Endothelial cell of umbilical vein (primary cell): ENCODE results near the gene TBX18. TPM values are rescaled to one million over a fixed set of nuclear protein-coding genes. Genes with fewer than 3 reads are reported as not detected.

Source experiments
- BruUV-seq: library from RNA; stranded (reverse); fragments of 400-500 nt; replicated peaks from 2 replicates; lab custom pipeline; 2021; lab: Mats Ljungman, UMichigan
- CTCF ChIA-PET: fragments of 300-600, 350-600 bp; sonication (Branson Sonifier 250); formaldehyde crosslinking; loops from one replicate; lab custom pipeline; 2021; ENCODE audit warnings: antibody characterized with exemption, inconsistent platforms; lab: Charles Lee
- POLR2A ChIA-PET: fragments of 300-600, 350-600 bp; sonication (Branson Sonifier 250); formaldehyde crosslinking; loops from one replicate; lab custom pipeline; 2021; ENCODE audit warnings: antibody characterized with exemption, inconsistent platforms; lab: Charles Lee
- DNase-seq: peaks from one replicate; pipeline ENCODE4 v3.0.0-alpha.2; 2011; ENCODE audit warnings: low read depth, low spot score
- FAIRE-seq: peaks from 2 replicates; lab custom pipeline; 2011; peaks lifted over from hg19 to GRCh38; lab: Jason Lieb, UNC
- H2AFZ ChIP-seq: 2 replicates; pipeline ENCODE4 v1.6.0; 2012; ENCODE audit warnings: low read depth, low read length, control low read depth, inconsistent platforms
- H3K27ac ChIP-seq: 2 replicates; pipeline ENCODE4 v1.5.1; 2011; ENCODE audit warnings: low read depth, mild to moderate bottlenecking, control low read depth, low read length, moderate library complexity; ENCODE audit not compliant: insufficient read depth
- H3K27me3 ChIP-seq, 2 experiments: 2 replicates each; pipeline versions ENCODE4 v1.6.0 to v1.6.1; 2011; ENCODE audit warnings: low read length in 2 of 2, mixed read lengths in 1 of 2; ENCODE audit not compliant: control insufficient read depth in 2 of 2, insufficient read depth in 2 of 2
- H3K36me3 ChIP-seq, 2 experiments: 2 replicates in 1 of 2; 3 replicates in 1 of 2; pipeline ENCODE4 v1.5.1; 2011; ENCODE audit warnings: low read length in 2 of 2, mild to moderate bottlenecking in 1 of 2, moderate library complexity in 1 of 2; ENCODE audit not compliant: control insufficient read depth in 2 of 2, insufficient read depth in 2 of 2; ENCODE audit errors: extremely low read depth in 1 of 2
- H3K4me1 ChIP-seq: 3 replicates; pipeline ENCODE4 v1.5.1; 2011; ENCODE audit warnings: mild to moderate bottlenecking, low read length; ENCODE audit not compliant: control insufficient read depth, insufficient read depth; ENCODE audit errors: extremely low read depth
- H3K4me2 ChIP-seq: 2 replicates; pipeline ENCODE4 v1.6.1; 2011; ENCODE audit warnings: low read length, control low read depth, mixed read lengths; ENCODE audit not compliant: insufficient read depth
- H3K4me3 ChIP-seq, 3 experiments: fragments of 200-600 bp in 1 of 3; sonication (generic), shearing (Covaris generic) in 1 of 3; replicated peaks in 1 of 3; 2 replicates each; pipeline ENCODE4 v1.5.1; 2011 to 2016; ENCODE audit warnings: control low read depth in 3 of 3, low read length in 3 of 3, mild to moderate bottlenecking in 2 of 3, inconsistent platforms in 1 of 3, low read depth in 1 of 3, moderate library complexity in 1 of 3; ENCODE audit not compliant: insufficient read depth in 1 of 3
- H3K79me2 ChIP-seq: 2 replicates; pipeline ENCODE4 v1.6.0; 2012; ENCODE audit warnings: low read length, inconsistent platforms; ENCODE audit not compliant: control insufficient read depth, insufficient read depth
- H3K9ac ChIP-seq: replicated peaks from 2 replicates; pipeline ENCODE3; 2011; ENCODE audit warnings: low read length, control low read depth; ENCODE audit not compliant: insufficient read depth; ENCODE audit errors: extremely low read depth
- H3K9me1 ChIP-seq: replicated peaks from 3 replicates; pipeline ENCODE4 v1.6.0; 2011; ENCODE audit warnings: mild to moderate bottlenecking, low read length; ENCODE audit not compliant: control insufficient read depth, insufficient read depth; ENCODE audit errors: extremely low read depth
- H3K9me3 ChIP-seq: replicated peaks from 2 replicates; pipeline ENCODE4 v1.5.1; 2012; ENCODE audit warnings: low read length, inconsistent platforms; ENCODE audit not compliant: control insufficient read depth, insufficient read depth
- H4K20me1 ChIP-seq: replicated peaks from 2 replicates; pipeline ENCODE3; 2011; ENCODE audit warnings: mild to moderate bottlenecking, low read length; ENCODE audit not compliant: control insufficient read depth, insufficient read depth; ENCODE audit errors: extremely low read depth
- EZH2 ChIP-seq: IDR thresholded peaks from 2 replicates; pipeline ENCODE4 v1.6.1; 2012; ENCODE audit warnings: borderline replicate concordance, low read depth, mild to moderate bottlenecking, moderate library complexity, low read length, inconsistent platforms; ENCODE audit not compliant: severe bottlenecking
- FOS ChIP-seq: IDR thresholded peaks from 2 replicates; pipeline ENCODE4 v1.6.1; 2011; ENCODE audit warnings: mild to moderate bottlenecking, low read length, moderate library complexity, borderline replicate concordance; ENCODE audit not compliant: insufficient read depth
- GATA2 ChIP-seq: IDR thresholded peaks from 2 replicates; pipeline ENCODE4 v1.7.0; 2011; ENCODE audit warnings: low read depth, mild to moderate bottlenecking, moderate library complexity, mixed read lengths, low read length; ENCODE audit not compliant: insufficient read length, insufficient read depth
- JUN ChIP-seq: IDR thresholded peaks from 2 replicates; pipeline ENCODE4 v1.6.1; 2011; ENCODE audit warnings: borderline replicate concordance, low read depth; ENCODE audit not compliant: insufficient read length, insufficient read depth
- MYC ChIP-seq: IDR thresholded peaks from one replicate; pipeline ENCODE4 v1.6.1; 2011; ENCODE audit warnings: mild to moderate bottlenecking, low read depth, low read length
- POLR2A ChIP-seq: IDR thresholded peaks from 2 replicates; pipeline ENCODE4 v1.6.1; 2012; ENCODE audit warnings: low read depth, mild to moderate bottlenecking, control low read depth, low read length
- POLR2AphosphoS5 ChIP-seq: IDR thresholded peaks from 2 replicates; pipeline ENCODE4 v1.6.1; 2012; ENCODE audit warnings: low read depth, mild to moderate bottlenecking, control low read depth, low read length, moderate library complexity; ENCODE audit not compliant: insufficient read depth
- dilution Hi-C: fragments of 300-500 bp; cut with MboI; formaldehyde crosslinking; loops from one replicate; pipeline ENCODE4 v1.15.0; 2019; ENCODE audit warnings: low sequenced_read_pairs; ENCODE audit not compliant: extremely low pct_ligation_motif_present
- intact Hi-C: fragments of 100-400 bp; cut with micrococcal nuclease; formaldehyde crosslinking; loops from one replicate; pipeline ENCODE4 v1.10.0; 2022
- polyA plus RNA-seq, 4 experiments: library from polyadenylated mRNA; depleted of rRNA in 3 of 4; stranded (reverse) in 3 of 4; unstranded in 1 of 4; fragments of >200 nt; gene quantifications; 2 replicates each; pipeline versions ENCODE4 v1.2.1 to v1.2.3, GENCODE V29; 2011 to 2012; ENCODE audit warnings: missing spikeins in 1 of 4
- total RNA-seq: library from RNA; stranded (reverse); gene quantifications from 2 replicates; pipeline ENCODE4 v1.2.3, GENCODE V29; 2021
- TF ChIP-seq, protein P1 (sequence below): IDR thresholded peaks from 2 replicates; pipeline ENCODE4 v1.6.1; 2011; ENCODE audit not compliant: insufficient read depth, insufficient read length
- TF ChIP-seq, protein P2 (sequence below), 2 donors: IDR thresholded peaks; 1 replicate in 1 of 2; 2 replicates in 1 of 2; pipeline ENCODE4 v1.5.1; 2011; ENCODE audit warnings: low read length in 2 of 2, mild to moderate bottlenecking in 2 of 2, moderate library complexity in 2 of 2, control low read depth in 1 of 2, inconsistent platforms in 1 of 2, low read depth in 1 of 2; ENCODE audit not compliant: insufficient read depth in 1 of 2; ENCODE audit errors: extremely low read depth in 1 of 2

TBX18 gene
- total and polyA plus RNA-seq, 2 donors (not counting 3 experiments of a cell fraction or from before 2014, with no cell fraction given) = 28.4 to 60.5 TPM

DNA sequence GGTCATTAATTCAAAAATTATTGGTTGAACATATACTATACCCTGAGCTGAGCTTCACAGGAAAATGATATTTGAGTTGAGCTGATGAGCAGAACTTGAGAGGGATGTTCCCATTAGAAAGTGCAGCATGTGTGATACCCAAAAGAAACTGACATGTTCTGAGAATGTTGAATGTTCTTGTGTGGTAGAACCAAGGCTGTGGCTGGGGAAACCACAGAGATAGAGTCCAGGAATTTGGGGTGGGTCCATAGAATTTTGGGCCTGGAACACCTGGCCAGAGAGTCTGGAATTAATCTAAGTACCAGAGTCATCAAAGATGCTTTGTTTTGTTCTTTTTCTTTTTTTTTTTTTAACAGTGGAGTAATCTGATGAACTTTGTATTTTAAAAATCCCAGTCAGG, 88.7 kb downstream of the TBX18 start:
- no peak overlapping the region for H3K27ac ChIP-seq
- H3K36me3 ChIP-seq = no peaks in the 10 kb centered on the region
- intact Hi-C loops (no loop called here), dilution Hi-C loops (no loop called here)
- no peaks in the 10 kb centered on the region for H3K9me1 ChIP-seq
- no peak overlapping the region for H3K9ac ChIP-seq
- no peak for FAIRE-seq
- no peaks in the 10 kb centered on the region for H3K79me2 ChIP-seq
- H3K9me3 ChIP-seq = no peaks in the 10 kb centered on the region
- TF ChIP-seq POLR2A (no peak), FOS (no peak), POLR2AphosphoS5 (no peak)
- TF ChIP-seq, protein P1, sequence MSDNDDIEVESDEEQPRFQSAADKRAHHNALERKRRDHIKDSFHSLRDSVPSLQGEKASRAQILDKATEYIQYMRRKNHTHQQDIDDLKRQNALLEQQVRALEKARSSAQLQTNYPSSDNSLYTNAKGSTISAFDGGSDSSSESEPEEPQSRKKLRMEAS = no peak
- no peak overlapping the region for H3K4me2 ChIP-seq
- no peaks in the 10 kb centered on the region for H3K27me3 ChIP-seq
- no TSS peak for BruUV-seq
- CTCF ChIA-PET = no interaction called here
- H3K4me1 ChIP-seq = no peaks in the 10 kb centered on the region
- POLR2A ChIA-PET = no interaction called here
- no peak for DNase-seq
- H2AFZ ChIP-seq = no peak overlapping the region
- no peak overlapping the region for H3K4me3 ChIP-seq
- no peaks in the 10 kb centered on the region for H4K20me1 ChIP-seq

DNA sequence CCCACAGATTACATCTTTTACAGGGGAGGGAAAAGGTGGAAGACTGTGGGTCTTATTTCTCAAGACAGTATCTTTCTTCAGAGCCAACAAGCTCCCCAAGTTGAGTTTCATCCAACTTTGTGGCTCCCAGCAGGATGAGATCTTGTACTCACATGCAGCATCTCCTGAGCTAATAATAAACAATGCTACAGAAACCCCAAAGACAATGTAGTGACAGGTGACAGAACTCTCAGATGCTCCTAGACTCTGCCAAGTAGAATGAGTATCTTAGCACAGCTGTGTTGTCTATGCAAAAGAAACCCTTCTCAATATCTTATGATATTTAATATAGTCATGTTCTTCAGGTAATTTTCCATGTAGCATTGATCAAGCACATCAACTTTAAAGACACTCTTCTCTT, 90.0 kb downstream of the TBX18 start:
- no peaks in the 10 kb centered on the region for H3K4me1 ChIP-seq
- no peaks in the 10 kb centered on the region for H3K79me2 ChIP-seq
- H3K27ac ChIP-seq = no peak overlapping the region
- dilution Hi-C loops (no loop called here), intact Hi-C loops (no loop called here)
- no peak overlapping the region for H3K9ac ChIP-seq
- no peak for TF ChIP-seq EZH2
- TF ChIP-seq, protein P1 = no peak
- TF ChIP-seq GATA2 = no peak
- TF ChIP-seq MYC = no peak
- no peak for TF ChIP-seq POLR2AphosphoS5
- no peak for TF ChIP-seq JUN
- TF ChIP-seq POLR2A = no peak
- TF ChIP-seq FOS = no peak
- TF ChIP-seq, protein P2, sequence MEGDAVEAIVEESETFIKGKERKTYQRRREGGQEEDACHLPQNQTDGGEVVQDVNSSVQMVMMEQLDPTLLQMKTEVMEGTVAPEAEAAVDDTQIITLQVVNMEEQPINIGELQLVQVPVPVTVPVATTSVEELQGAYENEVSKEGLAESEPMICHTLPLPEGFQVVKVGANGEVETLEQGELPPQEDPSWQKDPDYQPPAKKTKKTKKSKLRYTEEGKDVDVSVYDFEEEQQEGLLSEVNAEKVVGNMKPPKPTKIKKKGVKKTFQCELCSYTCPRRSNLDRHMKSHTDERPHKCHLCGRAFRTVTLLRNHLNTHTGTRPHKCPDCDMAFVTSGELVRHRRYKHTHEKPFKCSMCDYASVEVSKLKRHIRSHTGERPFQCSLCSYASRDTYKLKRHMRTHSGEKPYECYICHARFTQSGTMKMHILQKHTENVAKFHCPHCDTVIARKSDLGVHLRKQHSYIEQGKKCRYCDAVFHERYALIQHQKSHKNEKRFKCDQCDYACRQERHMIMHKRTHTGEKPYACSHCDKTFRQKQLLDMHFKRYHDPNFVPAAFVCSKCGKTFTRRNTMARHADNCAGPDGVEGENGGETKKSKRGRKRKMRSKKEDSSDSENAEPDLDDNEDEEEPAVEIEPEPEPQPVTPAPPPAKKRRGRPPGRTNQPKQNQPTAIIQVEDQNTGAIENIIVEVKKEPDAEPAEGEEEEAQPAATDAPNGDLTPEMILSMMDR (IDR thresholded peaks at IDR 0.05; ENCODE audit: extremely low read depth in 1 of 2, insufficient read depth in 1 of 2, low read depth in 1 of 2, low read length in 2 of 2) = no peak
- no TSS peak for BruUV-seq
- no peaks in the 10 kb centered on the region for H3K27me3 ChIP-seq
- CTCF ChIA-PET = no interaction called here
- DNase-seq = no peak
- no peak overlapping the region for H3K4me3 ChIP-seq
- POLR2A ChIA-PET = no interaction called here
- H3K36me3 ChIP-seq = no peaks in the 10 kb centered on the region
- H3K4me2 ChIP-seq = no peak overlapping the region
- no peaks in the 10 kb centered on the region for H3K9me3 ChIP-seq
- H3K9me1 ChIP-seq = no peaks in the 10 kb centered on the region
- FAIRE-seq = no peak
- no peak overlapping the region for H2AFZ ChIP-seq
- H4K20me1 ChIP-seq = no peaks in the 10 kb centered on the region
